Lung (tissue), 12 donors: ENCODE data around the gene TMEM151B. TPM values are rescaled to one million over a fixed set of nuclear protein-coding genes. Genes with fewer than 3 reads are reported as not detected.

Experiments used
- ATAC-seq: fragments of 200-7000 bp; cut with Tn5 transposase; one replicate; pipeline ENCODE4 v1.9.1; 2020; ENCODE audit warnings: moderate number of reproducible peaks; ENCODE audit not compliant: insufficient read depth, low FRiP score
- DNase-seq, 3 donors: peaks; one replicate each; pipeline ENCODE4 v3.0.0-alpha.2; 2013 to 2017
- H3K27ac ChIP-seq, 2 donors: one replicate each; pipeline ENCODE4 v1.5.1; 2013; ENCODE audit warnings: mild to moderate bottlenecking in 2 of 2, moderate library complexity in 2 of 2, control low read depth in 1 of 2, inconsistent platforms in 1 of 2, low read depth in 1 of 2, low read length in 1 of 2
- H3K27me3 ChIP-seq, 3 donors: one replicate each; pipeline ENCODE4 v1.5.1; 2013; ENCODE audit warnings: low read length in 2 of 3; ENCODE audit not compliant: control insufficient read depth in 3 of 3, insufficient read depth in 3 of 3
- H3K36me3 ChIP-seq, 4 donors: one replicate each; pipeline ENCODE4 v1.5.1; 2013; ENCODE audit warnings: low read length in 4 of 4, mild to moderate bottlenecking in 1 of 4, moderate library complexity in 1 of 4; ENCODE audit not compliant: control insufficient read depth in 4 of 4, insufficient read depth in 4 of 4
- H3K4me1 ChIP-seq, 5 donors: one replicate each; pipeline ENCODE4 v1.5.1; 2013; ENCODE audit warnings: low read length in 5 of 5, mild to moderate bottlenecking in 2 of 5, moderate library complexity in 1 of 5; ENCODE audit not compliant: control insufficient read depth in 5 of 5, insufficient read depth in 5 of 5
- H3K4me3 ChIP-seq: one replicate; pipeline ENCODE4 v1.5.1; 2013; ENCODE audit warnings: mild to moderate bottlenecking, control low read depth, moderate library complexity
- H3K9ac ChIP-seq, 2 donors: one replicate each; pipeline ENCODE4 v1.5.1; 2013; ENCODE audit warnings: low read length in 2 of 2, control low read depth in 1 of 2; ENCODE audit not compliant: insufficient read depth in 1 of 2
- H3K9me3 ChIP-seq, 4 donors: one replicate each; pipeline ENCODE4 v1.5.1; 2013; ENCODE audit warnings: low read length in 3 of 4, mild to moderate bottlenecking in 1 of 4, moderate library complexity in 1 of 4; ENCODE audit not compliant: control insufficient read depth in 4 of 4, insufficient read depth in 3 of 4
- CTCF ChIP-seq: IDR thresholded peaks from 2 replicates; pipeline ENCODE4 v1.5.1; 2012; ENCODE audit warnings: mild to moderate bottlenecking; ENCODE audit errors: control extremely low read depth, extremely low read depth
- WGBS, 2 donors: extraction: QIAGEN DNeasy Blood & Tissue Kit; methylation state at CpG; one replicate each; pipeline ENCODE4 v1.1.7; 2013; 5-methylcytosine and 5-hydroxymethylcytosine counted together
- polyA plus RNA-seq, 2 donors: library from polyadenylated mRNA; stranded (reverse); fragments of 200-250 nt; gene quantifications; one replicate each; pipeline ENCODE4 v1.2.1, GENCODE V29; 2013
- total RNA-seq, 2 donors: library from RNA; depleted of rRNA in 1 of 2; stranded (reverse); fragments of >200 nt in 1 of 2; gene quantifications; one replicate each; pipeline ENCODE4 v1.2.1, GENCODE V29; 2014 to 2021
- donor health status: control.
- donor health status: control.
- donor health status: Bipolar disorder and iron deficiency.
- donor health status: healthy.
- donor health status: DM: yes; HTN: yes; CAD: no.

Gene TMEM151B
- total and polyA plus RNA-seq, 4 donors: 0.02 to 0.21 (median 0.08) TPM

- H3K27me3 ChIP-seq: no peaks in the 10 kb centered on the region
- peaks cover 0 to 9% (median 3%) of the 10 kb centered on the region in 5 donors for H3K4me1 ChIP-seq
- no peak overlapping the region for H3K27ac ChIP-seq
- H3K9ac ChIP-seq: no peak overlapping the region
- ATAC-seq (no peak), DNase-seq (no peak)
- 92 to 99% methylated on average over 3 of the region's 3 CpGs for WGBS, 2 donors
- no peak for TF ChIP-seq CTCF
- H3K9me3 ChIP-seq: no peaks in the 10 kb centered on the region
- peaks cover 0 to 45% (median 33%) of the 10 kb centered on the region in 4 donors for H3K36me3 ChIP-seq
- H3K4me3 ChIP-seq: no peak overlapping the region
Measured at GRCh38 chr6:44310241-44310640, 40.0 kb downstream of the TMEM151B start.

- H3K9ac ChIP-seq: no peak overlapping the region
- no peak for DNase-seq
- H3K4me1 ChIP-seq: peaks cover 0 to 9% (median 3%) of the 10 kb centered on the region in 5 donors
- 48 to 71% methylated on average over 2 of the region's 2 CpGs for WGBS, 2 donors
- no peaks in the 10 kb centered on the region for H3K9me3 ChIP-seq
- peaks cover 0 to 36% (median 26%) of the 10 kb centered on the region in 4 donors for H3K36me3 ChIP-seq
- TF ChIP-seq CTCF: no peak
- no peak overlapping the region for H3K27ac ChIP-seq
- peaks cover 0 to 6% (median 0%) of the 10 kb centered on the region in 3 donors for H3K27me3 ChIP-seq
- H3K4me3 ChIP-seq: no peak overlapping the region
- ATAC-seq: no peak
Measured at GRCh38 chr6:44311304-44311703, 41.1 kb downstream of the TMEM151B start.

- no peak for ATAC-seq
- peaks cover 0 to 32% (median 25%) of the 10 kb centered on the region in 4 donors for H3K36me3 ChIP-seq
- WGBS, 2 donors: 89 to 90% methylated on average over 3 of the region's 3 CpGs
Measured at GRCh38 chr6:44311767-44312166, 41.5 kb downstream of the TMEM151B start.

More at GRCh38 chr6:44311767-44312166, 41.5 kb downstream of the TMEM151B start:
- no peak for DNase-seq
- Histone ChIP-seq H3K27me3 (peaks cover 0 to 9% (median 0%) of the 10 kb centered on the region in 3 donors), H3K9me3 (no peaks in the 10 kb centered on the region), H3K4me3 (no peak overlapping the region), H3K4me1 (peaks cover 0 to 9% (median 3%) of the 10 kb centered on the region in 5 donors), H3K9ac (no peak overlapping the region), H3K27ac (no peak overlapping the region)
- no peak for TF ChIP-seq CTCF
